GM12865 (cell line): ENCODE measurements around the gene RPS19.

Experiments
- DNase-seq: peaks from one replicate; pipeline ENCODE4 v3.0.0; 2010; ENCODE audit warnings: low read depth
- H3K4me3 ChIP-seq: 2 replicates; pipeline ENCODE4 v1.5.1; 2011; ENCODE audit warnings: mild to moderate bottlenecking, low read depth, low read length, control low read depth
- CTCF ChIP-seq: IDR thresholded peaks from 2 replicates; pipeline ENCODE4 v1.5.1; 2011; ENCODE audit warnings: low read length, control low read depth, low read depth, inconsistent platforms; ENCODE audit not compliant: insufficient read depth; ENCODE audit errors: missing control alignments

RPS19 gene

GRCh38 chr19:41845051-41845590, 14.9 kb upstream of the RPS19 start:
- no peak for DNase-seq
- no peak for TF ChIP-seq CTCF

GRCh38 chr19:41847351-41848105, 12.5 kb upstream of the RPS19 start:
- no peak for TF ChIP-seq CTCF
- DNase-seq = no peak
- no peak overlapping the region for H3K4me3 ChIP-seq

More at GRCh38 chr19:41845051-41845590, 14.9 kb upstream of the RPS19 start:
- H3K4me3 ChIP-seq = no peak overlapping the region

GRCh38 chr19:41848666-41849065, 11.4 kb upstream of the RPS19 start:
- H3K4me3 ChIP-seq = no peak overlapping the region
- DNase-seq = no peak
- no peak for TF ChIP-seq CTCF

- no peak for TF ChIP-seq CTCF
- no peak overlapping the region for H3K4me3 ChIP-seq
- DNase-seq = no peak
Observed at GRCh38 chr19:41849067-41849466, 11.0 kb upstream of the RPS19 start.

- H3K4me3 ChIP-seq = no peak overlapping the region
- TF ChIP-seq CTCF = no peak
- DNase-seq = no peak
Observed at GRCh38 chr19:41850381-41850780, 9.7 kb upstream of the RPS19 start.

GRCh38 chr19:41851456-41851855, 8.6 kb upstream of the RPS19 start:
- no peak for TF ChIP-seq CTCF
- H3K4me3 ChIP-seq = no peak overlapping the region
- DNase-seq = no peak

- DNase-seq = no peak
- no peak overlapping the region for H3K4me3 ChIP-seq
- TF ChIP-seq CTCF = no peak
Observed at GRCh38 chr19:41853344-41853743, 6.7 kb upstream of the RPS19 start.
